Skin epidermis (tissue), 12 donors: Measurements from ENCODE around the gene FXR1.
"Not testable (repeated sequence)": the region's sequence is repeated elsewhere in the genome, so short reads cannot be mapped to it uniquely, and the experiment has no call there.

Experiments used
- H3K27ac ChIP-seq, 21 experiments: fragments of 200-600 bp; sonication (generic) in 11 of 21; one replicate each; pipeline ENCODE4 v1.5.0; 2020; ENCODE audit warnings: mild to moderate bottlenecking in 3 of 21, inconsistent platforms in 2 of 21, moderate library complexity in 2 of 21
- H3K4me3 ChIP-seq, 7 experiments: fragments of 200-600 bp; sonication (generic) in 2 of 7; one replicate each; pipeline ENCODE4 v1.5.0; 2020; ENCODE audit warnings: inconsistent platforms in 2 of 7, mild to moderate bottlenecking in 2 of 7, moderate library complexity in 1 of 7

The FXR1 gene

GRCh38 chr3:180912304-180913296 is at the start of gene FXR1:
Gene FXR1 (plus strand): TSS chr3:180912670. CDS start chr3:180912686, 16 bp downstream.
- Histone ChIP-seq H3K4me3 (peak within 1 kb of the TSS; percentile 58 to 98 (median 91)), H3K27ac (peak within 1 kb of the TSS; percentile 80 to 98 (median 93))

- H3K27ac ChIP-seq = peak overlapping the region in 5 of 21 experiments; percentile 40 to 67 (median 55)
Measured at GRCh38 chr3:180870008-180870699, 42.3 kb upstream of the FXR1 start.

GRCh38 chr3:180871901-180872300 is 40.6 kb upstream of the FXR1 start:
- no peak overlapping the region for H3K4me3 ChIP-seq
- H3K27ac ChIP-seq = no peak overlapping the region

More at GRCh38 chr3:180870008-180870699, 42.3 kb upstream of the FXR1 start:
- H3K4me3 ChIP-seq = peak overlapping the region in 4 of 7 experiments; percentile 2 to 35 (median 12)

- H3K27ac ChIP-seq, H3K4me3 ChIP-seq: not testable (repeated sequence)
Measured at GRCh38 chr3:180872430-180872829, 40.0 kb upstream of the FXR1 start.

DNA sequence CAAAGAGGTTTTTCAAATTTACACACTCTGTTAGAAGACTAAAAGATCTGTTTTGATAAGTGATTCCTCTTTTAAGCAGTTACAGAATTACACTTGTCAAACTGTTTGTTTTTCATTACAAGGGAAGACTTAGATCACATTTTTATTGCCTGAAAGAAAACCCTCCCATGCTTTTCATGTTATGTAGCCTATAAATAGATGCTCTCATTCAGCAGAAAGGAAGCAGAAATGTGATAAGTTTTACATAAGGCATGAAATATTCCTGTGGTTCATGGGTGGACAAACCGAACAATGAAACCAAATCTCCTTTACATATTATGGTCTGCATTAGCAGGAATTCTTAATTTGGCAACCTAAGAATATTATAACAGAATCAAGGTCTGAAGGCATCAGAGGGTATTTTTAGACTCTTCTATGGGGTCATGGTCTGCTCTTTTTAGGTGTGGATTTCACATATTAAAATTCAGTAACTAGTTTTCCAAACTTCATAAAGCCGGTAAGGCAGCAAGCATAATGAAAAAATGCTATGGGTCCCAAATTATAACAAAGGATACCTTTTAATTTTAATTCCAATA is 37.3 kb upstream of the FXR1 start:
- no peak overlapping the region for H3K4me3 ChIP-seq
- H3K27ac ChIP-seq = no peak overlapping the region

GRCh38 chr3:180881065-180881801 is 31.2 kb upstream of the FXR1 start:
- H3K27ac ChIP-seq = no peak overlapping the region
- no peak overlapping the region for H3K4me3 ChIP-seq

GRCh38 chr3:180882115-180882514 is 30.4 kb upstream of the FXR1 start:
- Histone ChIP-seq H3K4me3 (no peak overlapping the region), H3K27ac (no peak overlapping the region)

GRCh38 chr3:180888992-180889560 is 23.4 kb upstream of the FXR1 start:
- H3K27ac ChIP-seq = no peak overlapping the region
- no peak overlapping the region for H3K4me3 ChIP-seq

DNA sequence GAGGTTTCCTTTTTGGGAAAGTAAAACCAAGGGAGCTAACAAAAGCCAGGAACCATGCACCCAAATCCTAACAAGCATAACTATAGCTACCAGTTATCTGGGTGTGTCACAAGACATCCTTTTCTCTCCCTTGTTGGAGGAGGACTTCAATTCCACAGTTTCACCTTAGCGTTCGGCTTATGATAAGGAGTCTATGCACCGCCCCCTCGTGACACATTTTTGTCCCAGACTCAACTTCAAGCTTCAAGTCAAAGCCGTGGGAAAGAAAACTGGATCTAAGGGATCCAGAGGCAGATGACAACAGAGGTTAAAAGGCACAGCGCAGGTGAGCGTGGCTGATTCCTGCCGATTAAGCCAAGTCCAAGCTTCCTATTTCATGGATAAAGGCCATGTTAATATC is 13.9 kb upstream of the FXR1 start:
- no peak overlapping the region for H3K4me3 ChIP-seq
- no peak overlapping the region for H3K27ac ChIP-seq

- Histone ChIP-seq H3K27ac (no peak overlapping the region), H3K4me3 (no peak overlapping the region)
Measured at GRCh38 chr3:180909369-180910127, 2.9 kb upstream of the FXR1 start.

DNA sequence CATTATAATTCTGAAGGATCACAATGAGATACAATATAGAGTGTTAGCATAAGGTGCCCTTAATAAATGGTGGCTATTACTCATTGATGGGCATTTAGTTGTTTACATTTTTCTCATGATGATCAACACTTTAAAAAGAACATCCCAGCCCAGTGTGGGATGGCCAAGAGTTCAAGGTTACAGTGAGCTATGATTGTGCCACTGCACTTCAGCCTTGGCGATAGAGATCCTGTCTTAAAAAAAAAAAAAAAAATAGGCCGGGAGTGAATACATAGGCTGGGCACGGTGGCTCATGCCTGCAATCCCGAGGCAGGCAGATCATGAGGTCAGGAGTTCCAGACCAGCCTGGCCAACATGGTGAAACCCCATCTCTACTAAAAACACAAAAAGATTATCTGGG is 1.6 kb upstream of the FXR1 start:
- no peak overlapping the region for H3K27ac ChIP-seq

GRCh38 chr3:180911876-180912303 is 580 bp upstream of the FXR1 start:
- H3K4me3 ChIP-seq = peak overlapping the region; percentile 58 to 98 (median 91)

More for the DNA sequence above, 1.6 kb upstream of the FXR1 start:
- H3K4me3 ChIP-seq = no peak overlapping the region

GRCh38 chr3:180913581-180914404 is 1.3 kb downstream of the FXR1 start:
- H3K27ac ChIP-seq = peak overlapping the region in 11 of 21 experiments; percentile 81 to 98 (median 93)

More at GRCh38 chr3:180911876-180912303, 580 bp upstream of the FXR1 start:
- peak overlapping the region in 20 of 21 experiments; percentile 81 to 98 (median 94) for H3K27ac ChIP-seq

DNA sequence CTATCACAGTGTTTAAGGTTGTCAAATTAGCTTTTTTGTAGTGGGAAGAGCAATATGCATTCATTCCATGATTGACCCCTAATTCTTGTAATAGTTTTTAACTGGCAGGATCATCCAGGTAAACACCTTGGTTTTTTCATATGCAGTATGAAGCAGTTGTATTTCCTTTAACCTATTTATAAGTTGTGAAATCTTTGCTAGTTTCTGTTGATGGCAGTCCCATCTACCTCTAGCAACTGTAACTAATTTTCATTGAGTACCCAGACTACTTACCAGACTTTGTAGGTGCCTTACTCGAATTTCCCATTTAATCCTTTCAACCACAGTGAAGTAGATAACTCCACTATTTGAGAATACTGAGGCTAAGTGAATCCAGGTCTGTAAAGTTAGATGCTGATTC is 6.1 kb downstream of the FXR1 start:
- H3K27ac ChIP-seq = no peak overlapping the region
- H3K4me3 ChIP-seq = no peak overlapping the region

More at GRCh38 chr3:180913581-180914404, 1.3 kb downstream of the FXR1 start:
- H3K4me3 ChIP-seq = peak overlapping the region; percentile 58 to 98 (median 91)

DNA sequence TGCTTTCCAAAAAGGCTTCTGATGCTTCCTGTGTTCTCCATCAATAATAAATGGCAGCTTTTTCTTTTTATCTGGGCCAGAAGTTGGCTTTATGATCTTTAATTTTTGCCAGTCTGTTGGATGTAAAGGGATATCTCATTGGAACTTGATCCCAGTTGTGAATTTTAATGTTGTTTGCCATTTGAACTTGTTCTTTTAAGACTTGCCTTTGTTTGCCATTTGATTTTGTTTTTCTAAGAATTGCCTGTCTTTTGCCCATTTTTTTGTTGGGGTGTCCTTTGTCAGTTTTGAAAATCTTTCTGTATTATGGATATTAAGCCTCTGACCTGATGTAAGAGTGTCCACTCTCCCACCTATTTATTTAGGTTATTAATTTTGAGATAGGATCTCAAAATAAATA is 9.8 kb downstream of the FXR1 start:
- H3K4me3 ChIP-seq = no peak overlapping the region
- H3K27ac ChIP-seq = no peak overlapping the region

DNA sequence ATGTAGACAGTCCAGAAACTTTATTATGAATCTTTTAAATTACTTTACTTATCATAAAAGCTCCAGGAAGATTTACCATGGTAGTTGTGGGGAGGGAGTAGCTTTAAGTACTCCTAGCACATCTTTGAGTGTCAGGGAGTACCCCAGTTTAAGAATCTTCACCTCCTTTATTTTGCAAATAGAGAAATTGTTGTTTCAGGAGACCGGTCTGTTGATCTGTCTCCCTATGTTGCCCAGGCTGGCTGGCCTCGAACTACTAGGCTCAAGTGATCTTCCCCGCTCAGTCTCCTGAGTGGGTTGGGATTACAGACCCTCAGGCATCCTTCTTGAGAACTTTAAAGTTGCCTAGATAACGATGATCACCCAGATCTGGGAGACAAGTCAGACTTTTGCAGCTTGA is 11.1 kb downstream of the FXR1 start:
- no peak overlapping the region for H3K4me3 ChIP-seq
- H3K27ac ChIP-seq = no peak overlapping the region

DNA sequence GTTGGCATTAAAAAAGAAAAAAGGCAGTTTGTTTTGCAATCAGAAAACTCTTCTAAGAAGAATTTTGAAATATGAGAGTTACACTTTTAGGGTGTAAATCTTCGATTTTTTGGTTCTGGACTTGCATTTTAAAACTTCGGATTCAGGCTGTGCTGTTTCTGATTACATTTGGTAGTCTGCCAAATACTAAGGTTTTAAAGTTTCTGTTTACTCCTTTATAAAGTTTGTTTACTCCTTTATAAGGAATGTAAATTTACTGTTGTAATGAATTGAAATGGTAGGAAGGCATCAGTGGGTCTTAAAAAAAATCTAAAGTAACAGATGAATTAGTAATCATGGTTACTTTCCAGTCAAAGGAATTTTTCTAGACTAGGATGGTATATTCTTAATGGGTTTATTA is 14.1 kb downstream of the FXR1 start:
- Histone ChIP-seq H3K4me3 (no peak overlapping the region), H3K27ac (no peak overlapping the region)
